GM23338 (cell line): Measurements from ENCODE around the gene MTX2. TPM values are rescaled to one million over a fixed set of nuclear protein-coding genes. Genes with fewer than 3 reads are reported as not detected.
A peak's percentile ranks its signal among the peaks of the same experiment; 100 is the strongest.

ENCODE experiments used
- ATAC-seq: fragments of 200-7000 bp; cut with Tn5 transposase; 3 replicates; pipeline ENCODE4 v1.9.1; 2020
- DNase-seq: peaks from one replicate; pipeline ENCODE4 v3.0.0-alpha.2; 2015; ENCODE audit warnings: low spot score
- H2AFZ ChIP-seq: fragments of 200-600 bp; sonication (generic); 2 replicates; pipeline ENCODE4 v1.8.0; 2016; ENCODE audit warnings: antibody characterized with exemption, mild to moderate bottlenecking, moderate library complexity
- H3F3A ChIP-seq: fragments of 200-600 bp; sonication (generic); replicated peaks from 2 replicates; pipeline ENCODE4 v1.8.0; 2017; ENCODE audit warnings: antibody characterized with exemption, mixed run types, low read depth
- H3K27ac ChIP-seq: fragments of 200-600 bp; sonication (generic); 2 replicates; pipeline ENCODE4 v1.6.1; 2016; ENCODE audit warnings: low read depth
- H3K27me3 ChIP-seq: fragments of 200-600 bp; sonication (generic); 2 replicates; pipeline ENCODE4 v1.8.0; 2016; ENCODE audit warnings: mild to moderate bottlenecking, mixed run types, moderate library complexity; ENCODE audit not compliant: insufficient read depth
- H3K36me3 ChIP-seq: fragments of 200-600 bp; sonication (generic); 2 replicates; pipeline ENCODE4 v1.8.0; 2016; ENCODE audit warnings: mild to moderate bottlenecking; ENCODE audit not compliant: insufficient read depth
- H3K4me1 ChIP-seq: fragments of 200-600 bp; sonication (generic); 2 replicates; pipeline ENCODE4 v1.8.0; 2016; ENCODE audit warnings: mild to moderate bottlenecking, moderate library complexity; ENCODE audit not compliant: insufficient read depth
- H3K4me2 ChIP-seq: fragments of 200-600 bp; sonication (generic); 2 replicates; pipeline ENCODE4 v1.7.1; 2017; ENCODE audit warnings: mixed run types
- H3K4me3 ChIP-seq: fragments of 200-600 bp; sonication (generic); 2 replicates; pipeline ENCODE4 v1.6.1; 2016; ENCODE audit warnings: mixed run types
- H3K79me2 ChIP-seq: fragments of 200-600 bp; sonication (generic); replicated peaks from 2 replicates; pipeline ENCODE4 v1.8.0; 2017; ENCODE audit warnings: mild to moderate bottlenecking; ENCODE audit not compliant: insufficient read depth
- H3K9me2 ChIP-seq: fragments of 200-600 bp; sonication (generic); 2 replicates; pipeline ENCODE4 v1.8.0; 2017; ENCODE audit not compliant: insufficient read depth
- H4K20me1 ChIP-seq: fragments of 200-600 bp; sonication (generic); replicated peaks from 2 replicates; pipeline ENCODE4 v1.8.0; 2017; ENCODE audit warnings: mild to moderate bottlenecking; ENCODE audit not compliant: insufficient read depth
- H3K27ac Mint-ChIP-seq: 2 replicates; pipeline ENCODE4 v1.8.0; 2020; ENCODE audit warnings: inconsistent platforms, mild to moderate bottlenecking, moderate library complexity, mixed read lengths
- H3K27me3 Mint-ChIP-seq: 3 replicates; pipeline ENCODE4 v1.8.0; 2022; ENCODE audit warnings: low read depth, mild to moderate bottlenecking, moderate library complexity, mixed read lengths, inconsistent platforms; ENCODE audit not compliant: insufficient read depth, poor library complexity
- H3K36me3 Mint-ChIP-seq: 3 replicates; pipeline ENCODE4 v1.8.0; 2021; ENCODE audit warnings: low read depth, mild to moderate bottlenecking, inconsistent platforms, moderate library complexity, mixed read lengths
- H3K4me1 Mint-ChIP-seq: 3 replicates; pipeline ENCODE4 v1.8.0; 2020; ENCODE audit warnings: mild to moderate bottlenecking, inconsistent platforms, mixed read lengths
- H3K4me3 Mint-ChIP-seq: 3 replicates; pipeline ENCODE4 v1.8.0; 2021; ENCODE audit warnings: moderate library complexity, mild to moderate bottlenecking, inconsistent platforms, mixed read lengths
- H3K9me3 Mint-ChIP-seq: 3 replicates; pipeline ENCODE4 v1.8.0; 2020; ENCODE audit warnings: moderate library complexity, mild to moderate bottlenecking, inconsistent platforms, mixed read lengths
- CREB1 ChIP-seq: fragments of 250-450 bp; sonication (Bioruptor Pico); IDR thresholded peaks from 2 replicates; pipeline ENCODE4 v1.5.0; 2020; ENCODE audit warnings: low read depth, mild to moderate bottlenecking, moderate library complexity
- CTCF ChIP-seq, 2 experiments: fragments of 200-600 bp in 1 of 2; sonication (generic) in 1 of 2; conservative IDR thresholded peaks; 2 replicates each; pipeline versions ENCODE4 v1.5.1 to v1.6.1; 2016 to 2017; ENCODE audit warnings: antibody characterized with exemption in 2 of 2, low read depth in 2 of 2, mild to moderate bottlenecking in 2 of 2, moderate library complexity in 1 of 2
- ETS1 ChIP-seq: IDR thresholded peaks from 2 replicates; pipeline ENCODE4 v1.6.1; 2016; ENCODE audit warnings: antibody characterized with exemption
- JUNB ChIP-seq: IDR thresholded peaks from one replicate; pipeline ENCODE4 v1.6.1; 2016; ENCODE audit warnings: antibody characterized with exemption; ENCODE audit not compliant: unreplicated experiment
- NANOG ChIP-seq: IDR thresholded peaks from 2 replicates; pipeline ENCODE4 v1.6.1; 2016; ENCODE audit warnings: antibody characterized with exemption, borderline replicate concordance
- REST ChIP-seq: IDR thresholded peaks from one replicate; pipeline ENCODE4 v1.6.1; 2018; ENCODE audit warnings: antibody characterized with exemption; ENCODE audit not compliant: unreplicated experiment
- STAT1 ChIP-seq: IDR thresholded peaks from one replicate; pipeline ENCODE4 v1.6.1; 2016; ENCODE audit warnings: antibody characterized with exemption; ENCODE audit not compliant: unreplicated experiment
- ZNF114 ChIP-seq: fragments of 250-450 bp; sonication (Bioruptor Pico); IDR thresholded peaks from 2 replicates; pipeline ENCODE4 v1.5.0; 2020; ENCODE audit warnings: mild to moderate bottlenecking, moderate library complexity
- ZNF462 ChIP-seq: fragments of 250-450 bp; sonication (Bioruptor Pico); IDR thresholded peaks from 2 replicates; pipeline ENCODE4 v1.5.0; 2020; ENCODE audit warnings: mild to moderate bottlenecking, moderate library complexity
- polyA plus RNA-seq: library from polyadenylated mRNA; unstranded; fragments of >200 nt; fragmentation: Nextera tagmentation; extraction: Ambion mirVana; gene quantifications from 2 replicates; pipeline ENCODE4 v1.2.1, GENCODE V29; 2016
- total RNA-seq: library from RNA; depleted of rRNA; stranded (reverse); fragments of >200 nt; shearing (Covaris generic); gene quantifications from 2 replicates; pipeline ENCODE4 v1.2.3, GENCODE V29; 2014

MTX2 gene
- total and polyA plus RNA-seq, 2 experiments from 2014 or later = 37.5 to 81.7 TPM

GRCh38 chr2:176378323-176378722 is 109.1 kb downstream of the MTX2 start:
- Histone ChIP-seq H3K36me3 (peaks cover 7% of the 10 kb centered on the region; the same call in 1 of the 2 replicates), H2AFZ (no peak overlapping the region), H3K4me3 (no peak overlapping the region), H3K4me2 (no peak overlapping the region), H4K20me1 (no peaks in the 10 kb centered on the region), H3K9me2 (no peaks in the 10 kb centered on the region), H3F3A (no peaks in the 10 kb centered on the region), H3K79me2 (no peaks in the 10 kb centered on the region), H3K4me1 (no peaks in the 10 kb centered on the region), H3K27ac (no peak overlapping the region), H3K27me3 (no peaks in the 10 kb centered on the region)
- Mint-ChIP-seq H3K36me3 (peaks cover 9% of the 10 kb centered on the region; the same call in 1 of the 3 replicates), H3K9me3 (peaks cover 16% of the 10 kb centered on the region), H3K27ac (no peak overlapping the region), H3K4me1 (no peaks in the 10 kb centered on the region), H3K27me3 (no peaks in the 10 kb centered on the region), H3K4me3 (no peak overlapping the region)
- TF ChIP-seq ZNF114 (CRISPR knock-in tag) (no peak), CTCF (conservative IDR thresholded peaks at IDR 0.05; ENCODE audit: low read depth in 2 of 2) (no peak)
- ATAC-seq (no peak), DNase-seq (no peak)

- H3K4me1 Mint-ChIP-seq = no peaks in the 10 kb centered on the region
- no peaks in the 10 kb centered on the region for H3K27me3 Mint-ChIP-seq
- Histone ChIP-seq H3F3A (no peaks in the 10 kb centered on the region), H3K4me2 (no peak overlapping the region), H3K27ac (no peak overlapping the region), H4K20me1 (no peaks in the 10 kb centered on the region), H3K4me3 (no peak overlapping the region), H3K79me2 (no peaks in the 10 kb centered on the region), H3K4me1 (no peaks in the 10 kb centered on the region), H3K27me3 (no peaks in the 10 kb centered on the region), H3K36me3 (peaks cover 7% of the 10 kb centered on the region; the same call in 1 of the 2 replicates), H3K9me2 (no peaks in the 10 kb centered on the region), H2AFZ (peak overlapping the region; percentile 18; the same call in 1 of the 2 replicates)
- H3K9me3 Mint-ChIP-seq = peaks cover 16% of the 10 kb centered on the region
- H3K27ac Mint-ChIP-seq = no peak overlapping the region
- peaks cover 9% of the 10 kb centered on the region; the same call in 1 of the 3 replicates for H3K36me3 Mint-ChIP-seq
- ATAC-seq = no peak
- H3K4me3 Mint-ChIP-seq = no peak overlapping the region
- no peak for DNase-seq
- TF ChIP-seq STAT1 (no peak), JUNB (no peak), NANOG (no peak), REST (no peak), CREB1 (CRISPR knock-in tag) (no peak), ETS1 (no peak), ZNF462 (CRISPR knock-in tag) (no peak)
These were observed 111.1 kb downstream of the MTX2 start for GRCh38 chr2:176380341-176380740.
